HG02678 (cell line): Measurements from ENCODE around the gene TSEN54.

Experiments used
- ATAC-seq: cut with Tn5 transposase; IDR thresholded peaks from one replicate; pipeline ENCODE4 v1.9.1; 2021; ENCODE audit warnings: mild to moderate bottlenecking, moderate library complexity; ENCODE audit not compliant: unreplicated experiment

The TSEN54 gene

GRCh38 chr17:75540923-75541503, 24.7 kb downstream of the TSEN54 start:
- no peak for ATAC-seq

DNA sequence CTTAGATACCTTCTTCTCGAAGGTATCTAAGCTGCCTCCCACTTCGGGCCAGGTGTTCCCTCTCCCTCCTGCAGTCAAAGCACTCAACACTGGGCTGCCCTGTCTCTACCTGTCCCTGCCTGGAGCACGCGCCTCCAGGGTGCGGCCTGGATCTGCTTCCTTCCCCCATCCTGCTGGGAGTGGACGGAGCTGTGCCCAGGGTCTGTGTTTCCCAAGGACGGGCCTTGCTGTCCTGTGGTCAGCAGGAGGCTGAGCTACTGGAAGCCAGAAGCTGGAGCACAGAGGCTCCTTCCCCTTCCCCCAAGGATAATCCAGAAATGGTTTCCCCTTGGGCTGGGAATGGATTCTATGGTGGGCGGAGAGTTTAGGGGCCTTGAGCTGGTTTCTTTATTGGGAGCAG, 25.9 kb downstream of the TSEN54 start:
- ATAC-seq, result no peak

GRCh38 chr17:75542728-75543336, 26.5 kb downstream of the TSEN54 start:
- no peak for ATAC-seq

GRCh38 chr17:75544250-75544649, 27.9 kb downstream of the TSEN54 start:
- ATAC-seq, result no peak

DNA sequence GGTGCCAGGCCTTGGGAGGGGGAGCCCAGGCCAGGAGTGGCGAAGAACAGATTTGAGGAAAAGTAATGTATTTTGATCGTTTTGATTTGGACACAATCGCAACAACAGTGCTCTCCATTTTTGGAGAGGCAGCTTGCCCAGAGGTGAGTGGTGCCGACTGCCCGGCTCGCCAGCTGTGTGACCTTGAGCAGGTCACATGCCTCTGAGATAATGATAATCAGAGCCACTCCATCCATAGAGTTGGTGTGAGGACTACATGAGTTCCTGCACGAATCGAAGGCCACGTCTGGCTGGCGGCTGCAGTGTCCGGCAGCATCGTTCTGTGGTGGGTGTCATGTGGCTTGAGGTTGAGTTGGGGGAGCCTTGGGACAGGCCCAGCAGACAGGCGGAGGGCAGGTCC, 29.9 kb downstream of the TSEN54 start:
- no peak for ATAC-seq

DNA sequence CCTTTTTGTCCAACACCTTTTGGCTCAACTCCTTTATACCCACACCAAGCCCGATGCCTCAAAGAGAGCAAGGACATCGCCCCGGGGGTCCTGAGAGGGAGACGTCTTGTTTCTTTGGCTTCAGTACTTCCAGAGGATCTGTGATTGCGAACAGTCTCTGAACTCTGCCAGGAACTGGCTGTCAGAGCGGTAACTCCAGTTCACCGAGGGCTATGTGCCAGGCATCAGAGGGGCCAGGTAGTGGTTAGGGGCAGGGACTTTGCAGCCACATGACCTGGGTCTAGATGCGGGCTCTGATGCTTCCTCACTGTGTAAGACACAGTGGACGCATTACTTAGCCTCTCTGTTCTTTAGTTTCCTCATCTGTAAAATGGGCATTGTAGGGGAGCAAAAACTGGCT, 30.8 kb downstream of the TSEN54 start:
- ATAC-seq, result no peak

DNA sequence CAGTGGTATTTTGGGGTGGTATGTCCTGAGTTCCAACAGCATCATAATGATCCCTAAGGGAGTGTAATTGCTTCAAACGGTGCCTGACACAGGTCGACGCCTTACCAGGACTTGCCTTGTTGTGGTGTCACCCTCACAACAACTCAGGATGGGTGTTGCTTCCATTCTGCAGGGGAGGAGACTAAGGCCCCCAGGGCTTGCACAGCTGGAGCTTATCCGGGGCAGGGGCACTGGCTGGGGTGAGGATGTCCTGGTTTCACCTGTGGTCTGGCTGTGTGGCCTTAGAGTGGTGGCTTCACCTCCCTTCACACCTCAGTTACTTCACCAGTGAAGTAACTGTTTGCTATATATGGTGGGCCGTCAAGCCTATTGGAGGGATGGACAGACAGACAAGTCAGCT, 32.5 kb downstream of the TSEN54 start:
- ATAC-seq, result no peak

DNA sequence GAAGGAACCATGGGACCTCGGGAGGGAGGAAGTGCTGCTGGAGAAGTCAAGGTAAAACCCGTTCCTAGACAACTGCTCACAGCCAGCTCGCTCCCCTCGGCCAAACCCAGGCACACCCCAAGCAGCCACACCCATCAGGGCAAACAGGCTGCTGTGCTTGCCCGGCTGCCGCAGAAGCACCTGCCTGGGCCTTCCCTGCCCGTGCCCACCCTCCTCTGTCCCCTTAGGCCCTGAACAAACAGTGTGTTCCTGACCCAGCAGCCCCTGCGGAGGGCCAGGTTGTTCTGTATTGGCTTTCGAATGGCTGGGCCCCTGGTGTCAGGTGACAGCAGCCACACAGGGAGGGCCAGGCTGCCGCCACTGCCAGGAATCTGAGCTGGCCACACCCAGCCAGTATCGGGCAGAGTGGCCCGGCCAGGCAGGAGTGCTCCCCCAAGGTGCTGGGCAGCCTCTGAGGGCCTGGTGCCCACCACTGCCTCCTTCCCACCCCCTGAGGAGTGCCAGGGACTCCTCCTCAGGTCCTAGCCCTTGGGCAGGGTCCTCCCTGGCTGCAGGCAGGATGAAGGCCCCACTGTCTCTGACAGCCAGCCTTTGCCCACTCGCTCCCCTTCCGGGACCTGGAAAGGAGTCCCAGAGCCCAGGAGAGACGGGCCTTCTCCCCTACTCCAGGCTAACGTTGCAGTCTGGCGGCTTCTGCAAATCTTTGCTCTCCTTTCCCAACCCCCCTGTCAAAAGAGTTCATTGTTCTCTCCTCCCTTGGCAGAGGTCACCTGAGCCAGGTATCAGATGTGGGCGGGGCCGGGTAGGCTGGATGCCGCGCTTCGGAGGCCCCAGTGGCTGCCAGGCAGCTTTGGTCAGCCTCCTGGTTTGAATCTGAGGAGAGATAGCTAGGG, 33.2 kb downstream of the TSEN54 start:
- ATAC-seq, result no peak

DNA sequence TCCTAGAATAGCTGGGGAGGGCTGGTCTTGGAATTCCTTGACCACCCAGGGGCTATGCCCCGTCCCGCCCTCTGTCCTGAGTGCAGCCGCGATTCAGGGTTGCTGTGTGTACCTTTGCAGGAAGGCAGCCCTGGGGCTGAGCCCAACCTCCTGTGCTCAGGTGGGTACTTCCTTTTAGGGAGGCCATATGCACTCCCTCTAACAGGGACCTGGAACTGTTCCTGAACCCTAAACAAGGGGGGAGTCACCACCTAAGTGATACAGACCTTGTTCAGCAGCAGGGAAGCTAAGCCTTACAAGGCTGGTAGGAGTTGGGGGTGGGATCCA, 33.8 kb downstream of the TSEN54 start:
- ATAC-seq, result no peak

- no peak for ATAC-seq
Observed at GRCh38 chr17:75551266-75551665, 34.9 kb downstream of the TSEN54 start.

DNA sequence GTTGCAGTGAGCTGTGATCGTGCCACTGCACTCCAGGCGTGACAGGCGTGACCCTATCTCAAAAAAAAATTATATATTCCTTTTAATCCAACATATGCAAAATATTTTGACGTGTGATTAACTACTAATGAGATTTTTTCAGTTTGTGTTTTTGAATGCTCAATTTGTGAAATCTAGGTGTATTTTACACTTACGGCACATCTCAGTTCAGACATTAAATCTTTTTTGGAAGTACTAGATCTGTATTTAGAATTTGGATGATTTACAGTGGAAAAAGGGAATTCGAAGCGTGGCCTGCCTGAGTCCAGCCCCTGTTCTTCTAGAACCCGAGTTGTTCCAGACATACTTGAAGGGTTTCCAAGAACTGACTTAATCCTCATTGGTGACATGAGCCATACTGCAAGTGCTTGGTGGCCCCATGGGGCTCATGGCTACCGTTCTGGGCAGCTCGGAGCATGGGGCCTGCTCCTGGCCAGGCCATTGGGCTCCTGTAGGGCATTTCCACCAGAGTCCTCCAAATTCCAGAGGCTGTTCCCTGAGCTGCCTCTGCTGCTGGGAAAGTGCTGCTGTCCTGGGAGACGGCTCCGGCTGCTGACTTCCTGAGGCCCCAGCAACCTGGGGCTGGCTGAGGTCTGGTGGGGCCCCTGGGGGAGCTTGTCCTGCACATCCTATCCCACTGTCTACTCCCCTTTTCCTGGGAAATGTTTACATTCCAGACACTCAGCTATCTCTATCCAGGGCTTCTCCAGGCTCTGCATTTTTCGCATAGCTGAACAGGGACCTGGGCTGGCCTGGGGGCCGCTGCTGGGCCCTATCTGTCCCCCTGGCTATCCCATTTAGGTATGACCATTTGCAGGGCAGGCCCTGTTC, 36.3 kb downstream of the TSEN54 start:
- ATAC-seq, result no peak

DNA sequence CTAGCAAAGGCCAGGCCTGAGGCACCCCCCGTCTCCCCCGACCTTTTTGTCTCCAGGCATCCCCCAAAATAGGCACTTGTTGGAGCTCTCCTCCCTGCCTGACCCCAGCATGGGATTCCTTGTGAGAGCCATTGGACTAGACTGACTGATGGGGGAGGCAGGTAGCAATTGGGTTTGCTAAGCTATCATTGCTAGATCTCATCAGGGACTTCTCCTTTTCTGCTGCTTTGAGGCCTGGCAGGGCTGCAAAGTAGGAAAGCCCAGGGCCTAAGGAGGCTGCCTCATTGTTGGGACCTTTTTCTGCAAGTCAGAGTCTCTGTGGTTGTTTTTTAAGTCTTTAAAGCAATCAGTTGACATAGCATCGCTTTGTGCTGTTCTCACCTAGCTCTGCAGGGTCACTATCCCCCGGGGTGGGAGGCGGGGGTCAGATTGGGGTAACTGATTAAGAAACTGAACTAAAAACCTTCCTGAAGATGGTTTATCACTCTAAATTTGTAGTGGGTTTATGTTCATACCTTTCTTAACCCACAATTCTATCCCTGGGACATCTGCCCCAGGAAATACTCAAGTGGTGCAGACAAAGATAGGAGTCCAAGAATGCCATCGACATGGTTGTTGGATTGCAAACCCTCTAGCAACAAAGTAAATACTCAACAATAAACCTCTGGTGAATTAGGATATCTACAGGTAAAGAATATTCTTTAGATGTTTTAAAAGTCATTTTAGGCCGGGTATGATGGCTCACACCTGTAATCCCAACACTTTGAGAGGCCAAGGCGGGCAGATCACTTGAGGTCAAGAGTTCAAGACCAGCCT, 37.2 kb downstream of the TSEN54 start:
- no peak for ATAC-seq

GRCh38 chr17:75555679-75556153, 39.4 kb downstream of the TSEN54 start:
- no peak for ATAC-seq

- no peak for ATAC-seq
Observed at GRCh38 chr17:75557075-75557851, 40.9 kb downstream of the TSEN54 start.

GRCh38 chr17:75557852-75558665, 41.7 kb downstream of the TSEN54 start:
- ATAC-seq, result no peak

DNA sequence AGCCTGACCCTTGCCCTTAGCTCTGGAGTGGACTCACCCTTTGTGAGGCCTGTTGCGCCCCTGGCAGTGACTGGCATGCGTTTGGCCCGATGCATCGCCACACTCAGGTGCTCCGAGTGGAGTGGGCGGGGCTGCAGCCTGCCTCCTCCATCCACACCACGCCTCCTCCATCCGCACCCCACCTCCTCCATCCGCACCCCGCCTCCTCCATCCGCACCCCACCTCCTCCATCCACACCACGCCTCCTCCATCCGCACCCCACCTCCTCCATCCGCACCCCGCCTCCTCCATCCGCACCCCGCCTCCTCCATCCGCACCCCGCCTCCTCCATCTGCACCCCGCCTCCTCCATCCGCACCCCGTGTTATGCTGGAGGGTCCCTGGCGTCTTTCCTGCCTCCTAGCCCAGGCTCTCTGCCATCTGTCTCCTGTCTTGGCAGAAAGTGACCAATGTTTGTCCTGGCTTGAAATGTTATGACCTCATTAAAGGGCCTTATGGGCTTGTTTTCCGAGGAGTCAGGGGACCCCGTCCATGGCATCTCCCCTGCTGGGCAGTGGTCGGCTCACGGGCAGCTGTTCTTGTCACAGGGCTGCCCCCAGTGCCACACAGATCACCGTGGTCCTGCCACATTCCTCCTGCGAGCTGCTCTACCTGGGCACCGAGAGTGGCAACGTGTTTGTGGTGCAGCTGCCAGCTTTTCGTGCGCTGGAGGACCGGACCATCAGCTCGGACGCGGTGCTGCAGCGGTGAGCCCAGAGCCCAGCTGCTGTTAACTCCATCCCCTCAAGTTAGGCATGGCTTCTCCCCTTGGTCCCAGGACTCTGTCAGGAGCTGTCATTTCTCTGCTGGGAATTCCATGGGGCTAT, 42.6 kb downstream of the TSEN54 start:
- no peak for ATAC-seq

GRCh38 chr17:75559958-75560533, 43.7 kb downstream of the TSEN54 start:
- no peak for ATAC-seq
